PC-3 (cell line): ENCODE results near the gene TRRAP. TPM values are rescaled to one million over a fixed set of nuclear protein-coding genes. Genes with fewer than 3 reads are reported as not detected.

Experiments
- ATAC-seq: fragments of 200-7000 bp; cut with Tn5 transposase; 2 replicates; pipeline ENCODE4 v1.9.1; 2020; ENCODE audit warnings: mild to moderate bottlenecking, moderate library complexity
- BruUV-seq: library from RNA; stranded (reverse); fragments of 400-500 nt; replicated peaks from 2 replicates; lab custom pipeline; 2021; lab: Mats Ljungman, UMichigan
- CTCF ChIA-PET: fragments of 300-600 bp; sonication (Branson Sonifier 250); formaldehyde crosslinking; loops from one replicate; lab custom pipeline; 2022; ENCODE audit warnings: antibody characterized with exemption; lab: Charles Lee
- POLR2A ChIA-PET: fragments of 300-600 bp; sonication (Branson Sonifier 250); formaldehyde crosslinking; loops from one replicate; lab custom pipeline; 2022; ENCODE audit warnings: antibody characterized with exemption; ENCODE audit not compliant: unreplicated experiment; lab: Charles Lee
- DNase-seq: peaks from one replicate; pipeline ENCODE4 v3.0.0-alpha.2; 2015
- H2AFZ ChIP-seq: fragments of 300-600 bp; sonication (generic); 2 replicates; pipeline ENCODE4 v1.6.0; 2016; ENCODE audit warnings: antibody characterized with exemption, low read length
- H3F3A ChIP-seq: fragments of 300-600 bp; sonication (generic); one replicate; pipeline ENCODE4 v1.6.0; 2017; ENCODE audit warnings: antibody characterized with exemption, low read length, control low read depth, mild to moderate bottlenecking; ENCODE audit not compliant: unreplicated experiment
- H3K27ac ChIP-seq: fragments of 300-600 bp; sonication (generic); 2 replicates; pipeline ENCODE4 v1.5.1; 2016; ENCODE audit warnings: mild to moderate bottlenecking, low read length
- H3K27me3 ChIP-seq: fragments of 300-600 bp; sonication (generic); 2 replicates; pipeline ENCODE4 v1.6.1; 2016; ENCODE audit warnings: low read length, mixed read lengths
- H3K36me3 ChIP-seq: fragments of 300-600 bp; sonication (generic); 2 replicates; pipeline ENCODE4 v1.6.1; 2016; ENCODE audit warnings: low read depth, mixed run types, low read length, mixed read lengths
- H3K4me1 ChIP-seq: fragments of 300-600 bp; sonication (generic); 2 replicates; pipeline ENCODE4 v1.5.1; 2016; ENCODE audit warnings: low read length; ENCODE audit not compliant: insufficient read depth
- H3K4me2 ChIP-seq: fragments of 300-600 bp; sonication (generic); 2 replicates; pipeline ENCODE4 v1.6.0; 2016; ENCODE audit warnings: low read length
- H3K4me3 ChIP-seq: fragments of 300-600 bp; sonication (generic); 2 replicates; pipeline ENCODE4 v1.5.1; 2016; ENCODE audit warnings: mild to moderate bottlenecking, low read length, mixed read lengths
- H3K79me2 ChIP-seq: fragments of 300-600 bp; sonication (generic); 2 replicates; pipeline ENCODE4 v1.6.1; 2017; ENCODE audit warnings: low read length, mixed read lengths
- H3K9ac ChIP-seq: fragments of 300-600 bp; sonication (generic); 2 replicates; pipeline ENCODE4 v1.6.0; 2016; ENCODE audit warnings: mild to moderate bottlenecking, low read length
- H3K9me2 ChIP-seq: fragments of 300-600 bp; sonication (generic); replicated peaks from 2 replicates; pipeline ENCODE4 v1.6.1; 2016; ENCODE audit warnings: mixed run types, low read length, mixed read lengths
- H3K9me3 ChIP-seq: fragments of 300-600 bp; sonication (generic); 2 replicates; pipeline ENCODE4 v1.6.1; 2016; ENCODE audit warnings: low read length, mixed read lengths
- H4K20me1 ChIP-seq: fragments of 300-600 bp; sonication (generic); 2 replicates; pipeline ENCODE4 v1.6.1; 2016; ENCODE audit warnings: low read length, mixed read lengths
- EZH2 ChIP-seq: fragments of 300-600 bp; sonication (generic); IDR thresholded peaks from one replicate; pipeline ENCODE4 v1.6.1; 2017; ENCODE audit warnings: antibody characterized with exemption, mild to moderate bottlenecking, low read length; ENCODE audit not compliant: unreplicated experiment
- EZH2phosphoT487 ChIP-seq: fragments of 300-600 bp; sonication (generic); IDR thresholded peaks from 2 replicates; pipeline ENCODE4 v1.6.1; 2018; ENCODE audit warnings: mild to moderate bottlenecking, antibody characterized with exemption, low read length, borderline replicate concordance
- intact Hi-C: fragments of 100-400 bp; cut with micrococcal nuclease; formaldehyde crosslinking; loops from 2 replicates; pipeline ENCODE4 v1.9.0; 2023
- total RNA-seq: library from RNA; depleted of rRNA; stranded (reverse); fragments of >200 nt; gene quantifications from 2 replicates; pipeline ENCODE4 v1.2.3, GENCODE V29; 2014
- TF ChIP-seq, protein P1 (sequence below): fragments of 300-600 bp; sonication (generic); conservative IDR thresholded peaks from 2 replicates; pipeline ENCODE4 v1.5.1; 2017; ENCODE audit warnings: antibody characterized with exemption, low read depth, mild to moderate bottlenecking, low read length

TRRAP gene
- total RNA-seq, 1 experiment from 2014 or later: 17.7 TPM

DNA sequence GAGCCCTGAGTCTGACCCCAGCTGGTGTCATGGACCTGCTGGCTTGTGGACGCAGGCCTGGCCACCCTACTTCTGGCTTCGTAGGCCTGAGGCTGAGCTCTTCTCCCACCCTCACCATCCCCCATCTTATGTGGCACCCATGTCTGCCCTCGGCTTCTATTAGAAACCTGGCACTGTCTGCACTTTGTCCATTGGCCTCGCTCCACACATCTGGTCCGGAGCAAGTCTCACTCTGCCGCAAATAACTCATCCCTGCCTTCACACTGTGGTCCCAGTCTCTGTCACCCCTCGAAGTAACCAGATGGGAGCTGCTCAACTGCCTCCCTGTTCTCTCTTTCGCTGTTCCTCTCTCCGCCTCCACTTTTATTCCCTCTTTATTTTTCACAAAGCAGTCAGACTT lies 78.6 kb downstream of the TRRAP start:
- H3K36me3 ChIP-seq: peaks cover 20% of the 10 kb centered on the region
- CTCF ChIA-PET: no interaction called here
- intact Hi-C loops: no loop called here
- H3K27ac ChIP-seq: no peak overlapping the region
- no peaks in the 10 kb centered on the region for H3K9me2 ChIP-seq
- DNase-seq (no peak), ATAC-seq (no peak)
- no peaks in the 10 kb centered on the region for H3K79me2 ChIP-seq
- no peaks in the 10 kb centered on the region for H4K20me1 ChIP-seq
- no peaks in the 10 kb centered on the region for H3K27me3 ChIP-seq
- no peak overlapping the region for H3K9ac ChIP-seq
- no peak overlapping the region for H3K4me3 ChIP-seq
- H3K9me3 ChIP-seq: no peaks in the 10 kb centered on the region
- H3K4me2 ChIP-seq: no peak overlapping the region
- TF ChIP-seq EZH2phosphoT487 (no peak), EZH2 (no peak)
- TF ChIP-seq, protein P1, sequence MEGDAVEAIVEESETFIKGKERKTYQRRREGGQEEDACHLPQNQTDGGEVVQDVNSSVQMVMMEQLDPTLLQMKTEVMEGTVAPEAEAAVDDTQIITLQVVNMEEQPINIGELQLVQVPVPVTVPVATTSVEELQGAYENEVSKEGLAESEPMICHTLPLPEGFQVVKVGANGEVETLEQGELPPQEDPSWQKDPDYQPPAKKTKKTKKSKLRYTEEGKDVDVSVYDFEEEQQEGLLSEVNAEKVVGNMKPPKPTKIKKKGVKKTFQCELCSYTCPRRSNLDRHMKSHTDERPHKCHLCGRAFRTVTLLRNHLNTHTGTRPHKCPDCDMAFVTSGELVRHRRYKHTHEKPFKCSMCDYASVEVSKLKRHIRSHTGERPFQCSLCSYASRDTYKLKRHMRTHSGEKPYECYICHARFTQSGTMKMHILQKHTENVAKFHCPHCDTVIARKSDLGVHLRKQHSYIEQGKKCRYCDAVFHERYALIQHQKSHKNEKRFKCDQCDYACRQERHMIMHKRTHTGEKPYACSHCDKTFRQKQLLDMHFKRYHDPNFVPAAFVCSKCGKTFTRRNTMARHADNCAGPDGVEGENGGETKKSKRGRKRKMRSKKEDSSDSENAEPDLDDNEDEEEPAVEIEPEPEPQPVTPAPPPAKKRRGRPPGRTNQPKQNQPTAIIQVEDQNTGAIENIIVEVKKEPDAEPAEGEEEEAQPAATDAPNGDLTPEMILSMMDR: no peak
- no TSS peak for BruUV-seq
- no peak overlapping the region for H2AFZ ChIP-seq
- POLR2A ChIA-PET: no interaction called here
- H3K4me1 ChIP-seq: no peaks in the 10 kb centered on the region
- H3F3A ChIP-seq: no peaks in the 10 kb centered on the region

GRCh38 chr7:98957766-98958165 lies 79.4 kb downstream of the TRRAP start:
- CTCF ChIA-PET: no interaction called here
- Histone ChIP-seq H3K36me3 (peaks cover 19% of the 10 kb centered on the region), H3K9me2 (no peaks in the 10 kb centered on the region), H3K4me1 (no peaks in the 10 kb centered on the region), H3K27ac (no peak overlapping the region), H3K4me2 (no peak overlapping the region), H3K9me3 (no peaks in the 10 kb centered on the region), H3K27me3 (no peaks in the 10 kb centered on the region), H2AFZ (no peak overlapping the region), H4K20me1 (no peaks in the 10 kb centered on the region), H3K9ac (no peak overlapping the region), H3K4me3 (no peak overlapping the region), H3K79me2 (no peaks in the 10 kb centered on the region), H3F3A (no peaks in the 10 kb centered on the region)
- intact Hi-C loops: no loop called here
- TF ChIP-seq, protein P1: no peak
- no peak for DNase-seq
- no peak for ATAC-seq
- POLR2A ChIA-PET: no interaction called here
- BruUV-seq: no TSS peak

- Histone ChIP-seq H3K36me3 (peaks cover 23% of the 10 kb centered on the region), H3K4me1 (no peaks in the 10 kb centered on the region), H3K27me3 (no peaks in the 10 kb centered on the region), H4K20me1 (no peaks in the 10 kb centered on the region), H3K9me2 (no peaks in the 10 kb centered on the region), H3K9ac (no peak overlapping the region), H3K4me2 (no peak overlapping the region), H3K27ac (no peak overlapping the region), H3F3A (no peaks in the 10 kb centered on the region), H3K9me3 (no peaks in the 10 kb centered on the region), H2AFZ (no peak overlapping the region), H3K4me3 (no peak overlapping the region), H3K79me2 (no peaks in the 10 kb centered on the region)
- ATAC-seq (no peak), DNase-seq (no peak)
- ChIA-PET POLR2A (no interaction called here), CTCF (no interaction called here)
- intact Hi-C loops: no loop called here
- BruUV-seq: no TSS peak
- TF ChIP-seq EZH2phosphoT487 (no peak), EZH2 (no peak)
- TF ChIP-seq, protein P1: no peak
Measured at GRCh38 chr7:98958968-98959367, 80.6 kb downstream of the TRRAP start.
